Naive thymus-derived CD4-positive, alpha-beta T cell (primary cell): ENCODE measurements around the gene INS. TPM values are rescaled to one million over a fixed set of nuclear protein-coding genes. Genes with fewer than 3 reads are reported as not detected.

Source experiments
- ATAC-seq: fragments of 150-1000 bp; cut with Tn5 transposase; 2 replicates; pipeline ENCODE4 v1.10.0; 2021; ENCODE audit warnings: mild to moderate bottlenecking, moderate library complexity
- CTCF ChIA-PET: fragments of 350-600 bp; sonication (Branson Sonifier 250); formaldehyde crosslinking; loops from one replicate; lab custom pipeline; 2021; ENCODE audit warnings: antibody characterized with exemption; lab: Charles Lee
- POLR2A ChIA-PET: fragments of 350-600 bp; sonication (Branson Sonifier 250); formaldehyde crosslinking; loops from one replicate; lab custom pipeline; 2021; ENCODE audit warnings: antibody characterized with exemption, inconsistent platforms; lab: Charles Lee
- DNase-seq, 9 donors: peaks; one replicate each; pipeline versions ENCODE4 v3.0.0 to v3.0.0-alpha.2; 2020 to 2022; ENCODE audit warnings: mixed read lengths in 1 of 9
- H3K27ac ChIP-seq: one replicate; pipeline ENCODE4 v1.7.0; 2013; ENCODE audit warnings: mild to moderate bottlenecking, low read depth, low read length, moderate library complexity
- H3K27me3 ChIP-seq, 2 donors: one replicate each; pipeline ENCODE4 v1.7.0; 2013; ENCODE audit warnings: low read length in 2 of 2, mild to moderate bottlenecking in 2 of 2, moderate library complexity in 2 of 2; ENCODE audit not compliant: control insufficient read depth in 2 of 2, insufficient read depth in 2 of 2
- H3K36me3 ChIP-seq, 3 experiments: 1 replicate in 2 of 3; 2 replicates in 1 of 3; pipeline ENCODE4 v1.7.0; 2013; ENCODE audit warnings: low read length in 3 of 3, mild to moderate bottlenecking in 3 of 3, moderate library complexity in 1 of 3; ENCODE audit not compliant: insufficient read depth in 3 of 3, control insufficient read depth in 2 of 3
- H3K4me1 ChIP-seq, 2 donors: one replicate each; pipeline ENCODE4 v1.7.0; 2013; ENCODE audit warnings: low read length in 2 of 2, mild to moderate bottlenecking in 2 of 2, moderate library complexity in 1 of 2; ENCODE audit not compliant: control insufficient read depth in 2 of 2, insufficient read depth in 2 of 2
- H3K4me3 ChIP-seq: 2 replicates; pipeline ENCODE4 v1.7.0; 2013; ENCODE audit warnings: mild to moderate bottlenecking, low read length
- H3K9me3 ChIP-seq, 3 experiments: 1 replicate in 2 of 3; 2 replicates in 1 of 3; pipeline ENCODE4 v1.7.0; 2013; ENCODE audit warnings: low read length in 3 of 3; ENCODE audit not compliant: control insufficient read depth in 2 of 3
- H3K27ac Mint-ChIP-seq, 9 donors: one replicate each; pipeline ENCODE4 v1.8.0; 2020 to 2022; ENCODE audit warnings: mixed read lengths in 9 of 9, mild to moderate bottlenecking in 8 of 9, moderate library complexity in 5 of 9, inconsistent platforms in 2 of 9
- H3K27me3 Mint-ChIP-seq, 5 donors: one replicate each; pipeline ENCODE4 v1.8.0; 2021 to 2022; ENCODE audit warnings: mixed read lengths in 5 of 5, mild to moderate bottlenecking in 1 of 5
- H3K36me3 Mint-ChIP-seq, 5 donors: one replicate each; pipeline ENCODE4 v1.8.0; 2020 to 2022; ENCODE audit warnings: mixed read lengths in 5 of 5, mild to moderate bottlenecking in 3 of 5, inconsistent platforms in 1 of 5
- H3K4me1 Mint-ChIP-seq, 7 donors: one replicate each; pipeline ENCODE4 v1.8.0; 2020 to 2022; ENCODE audit warnings: mixed read lengths in 7 of 7, mild to moderate bottlenecking in 3 of 7, inconsistent platforms in 1 of 7
- H3K4me3 Mint-ChIP-seq, 10 donors: one replicate each; pipeline ENCODE4 v1.8.0; 2020 to 2022; ENCODE audit warnings: mild to moderate bottlenecking in 10 of 10, mixed read lengths in 10 of 10, moderate library complexity in 6 of 10, inconsistent platforms in 2 of 10
- H3K9me3 Mint-ChIP-seq, 11 donors: one replicate each; pipeline ENCODE4 v1.8.0; 2020 to 2022; ENCODE audit warnings: mixed read lengths in 11 of 11, mild to moderate bottlenecking in 4 of 11, inconsistent platforms in 1 of 11, moderate library complexity in 1 of 11
- intact Hi-C, 2 donors: fragments of 100-400 bp; cut with micrococcal nuclease; formaldehyde crosslinking; loops; one replicate each; pipeline ENCODE4 v1.15.1; 2023
- polyA plus RNA-seq, 2 donors: library from polyadenylated mRNA; unstranded; fragments of 300-500 nt; fragmentation: Illumina TruSeq; gene quantifications; one replicate each; pipeline ENCODE4 v1.2.3, GENCODE V29; 2021
- total RNA-seq, 6 experiments: library from RNA in 5 of 6; stranded (reverse) in 5 of 6; gene quantifications; 1 replicate in 5 of 6; 2 replicates in 1 of 6; pipeline ENCODE4 v1.2.3 and lab custom pipeline; 2021 to 2026

INS gene
- total and polyA plus RNA-seq, 7 experiments from 2014 or later = not detected

- DNase-seq (no peak), ATAC-seq (no peak)
- H3K27me3 Mint-ChIP-seq = peaks cover 0 to 8% (median 0%) of the 10 kb centered on the region in 5 donors
- Histone ChIP-seq H3K36me3 (no peaks in the 10 kb centered on the region), H3K4me1 (no peaks in the 10 kb centered on the region), H3K27ac (no peak overlapping the region), H3K4me3 (no peak overlapping the region), H3K9me3 (no peaks in the 10 kb centered on the region), H3K27me3 (no peaks in the 10 kb centered on the region)
- H3K4me3 Mint-ChIP-seq = peak overlapping the region in 1 of 10 donors; percentile 14
- intact Hi-C loops = no loop called here
- H3K36me3 Mint-ChIP-seq = no peaks in the 10 kb centered on the region
- POLR2A ChIA-PET = no interaction called here
- H3K4me1 Mint-ChIP-seq = no peaks in the 10 kb centered on the region
- H3K27ac Mint-ChIP-seq = no peak overlapping the region
- H3K9me3 Mint-ChIP-seq = no peaks in the 10 kb centered on the region
- CTCF ChIA-PET = interaction anchor here (0.7 to 1.8 kb wide), 3 partner anchors 140 to 365 kb away, joined by 3 to 9 read pairs (median 3); no protein-coding TSS in a partner anchor
Measured at GRCh38 chr11:2165571-2165970, 4.6 kb upstream of the INS start.

DNA sequence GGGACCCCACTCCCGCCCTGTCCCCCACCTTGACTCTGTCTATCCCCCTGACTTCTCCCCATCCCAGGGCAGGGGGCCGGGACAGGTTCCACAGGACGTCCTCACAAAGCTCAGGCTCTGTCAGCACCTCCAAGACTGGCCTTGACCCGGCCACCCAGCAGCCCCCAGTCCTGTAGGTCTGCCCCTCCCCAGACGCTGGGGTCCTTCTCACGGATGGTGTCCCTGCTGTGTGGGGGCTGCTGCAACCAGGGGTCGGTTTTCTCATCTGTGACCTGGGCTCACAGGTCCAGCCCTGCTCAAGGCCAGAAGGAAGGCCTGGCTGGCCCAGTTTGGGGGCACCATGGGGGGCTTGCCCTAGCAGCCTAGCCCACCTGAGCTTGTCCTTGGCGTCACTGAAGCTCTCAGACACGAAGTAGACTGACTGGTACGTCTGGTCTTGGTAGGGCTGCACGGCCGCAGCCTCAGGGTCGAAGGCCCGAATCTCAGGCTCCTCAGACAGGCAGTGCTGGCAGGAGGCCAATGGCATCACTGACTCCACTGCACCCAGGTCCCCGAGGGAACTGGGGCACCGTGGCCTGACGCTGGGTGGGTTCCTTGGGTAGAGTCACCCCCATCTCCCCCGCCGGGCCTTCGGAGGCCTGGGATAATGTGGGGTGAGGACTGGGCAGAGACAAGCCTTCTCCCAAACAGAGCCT, 4.0 kb upstream of the INS start:
- Mint-ChIP-seq H3K27me3 (peaks cover 0 to 8% (median 0%) of the 10 kb centered on the region in 5 donors), H3K9me3 (no peaks in the 10 kb centered on the region), H3K27ac (no peak overlapping the region), H3K4me3 (peak overlapping the region in 1 of 10 donors; percentile 14), H3K4me1 (no peaks in the 10 kb centered on the region), H3K36me3 (no peaks in the 10 kb centered on the region)
- Histone ChIP-seq H3K9me3 (no peaks in the 10 kb centered on the region), H3K27me3 (no peaks in the 10 kb centered on the region), H3K36me3 (no peaks in the 10 kb centered on the region), H3K4me3 (no peak overlapping the region), H3K4me1 (no peaks in the 10 kb centered on the region), H3K27ac (no peak overlapping the region)
- intact Hi-C loops = no loop called here
- ChIA-PET CTCF (interaction anchor here (0.7 to 2.3 kb wide), 5 partner anchors 11 to 366 kb away, joined by 3 to 9 read pairs (median 3); no protein-coding TSS in a partner anchor), POLR2A (no interaction called here)
- ATAC-seq (no peak), DNase-seq (no peak)

- DNase-seq = no peak
- H3K9me3 ChIP-seq = no peaks in the 10 kb centered on the region
- intact Hi-C loops = no loop called here
- POLR2A ChIA-PET = no interaction called here
- H3K4me1 ChIP-seq = no peaks in the 10 kb centered on the region
- H3K36me3 ChIP-seq = no peaks in the 10 kb centered on the region
- Mint-ChIP-seq H3K4me1 (no peaks in the 10 kb centered on the region), H3K36me3 (no peaks in the 10 kb centered on the region), H3K27ac (no peak overlapping the region), H3K27me3 (peaks cover 0 to 8% (median 0%) of the 10 kb centered on the region in 5 donors), H3K4me3 (no peak overlapping the region), H3K9me3 (no peaks in the 10 kb centered on the region)
- H3K27ac ChIP-seq = no peak overlapping the region
- H3K27me3 ChIP-seq = no peaks in the 10 kb centered on the region
- CTCF ChIA-PET = interaction anchor here (1.5 to 2.3 kb wide), 3 partner anchors 10 to 256 kb away, joined by 3 to 6 read pairs (median 4); no protein-coding TSS in a partner anchor
- H3K4me3 ChIP-seq = no peak overlapping the region
- no peak for ATAC-seq
Measured at GRCh38 chr11:2164081-2164480, 3.1 kb upstream of the INS start.

- ATAC-seq (no peak), DNase-seq (no peak)
- ChIA-PET POLR2A (no interaction called here), CTCF (interaction anchor here (1.5 to 2.3 kb wide), 3 partner anchors 10 to 256 kb away, joined by 3 to 6 read pairs (median 4); no protein-coding TSS in a partner anchor)
- Mint-ChIP-seq H3K27me3 (peaks cover 0 to 8% (median 0%) of the 10 kb centered on the region in 5 donors), H3K9me3 (no peaks in the 10 kb centered on the region), H3K4me1 (no peaks in the 10 kb centered on the region), H3K36me3 (no peaks in the 10 kb centered on the region), H3K4me3 (no peak overlapping the region), H3K27ac (no peak overlapping the region)
- Histone ChIP-seq H3K27me3 (no peaks in the 10 kb centered on the region), H3K4me3 (no peak overlapping the region), H3K27ac (no peak overlapping the region), H3K9me3 (no peaks in the 10 kb centered on the region), H3K36me3 (no peaks in the 10 kb centered on the region), H3K4me1 (no peaks in the 10 kb centered on the region)
- intact Hi-C loops = no loop called here
Measured at GRCh38 chr11:2163428-2163978, 2.5 kb upstream of the INS start.

GRCh38 chr11:2159536-2160413, 1.2 kb downstream of the INS start:
- Histone ChIP-seq H3K4me1 (no peaks in the 10 kb centered on the region), H3K36me3 (no peaks in the 10 kb centered on the region), H3K27me3 (no peaks in the 10 kb centered on the region), H3K9me3 (no peaks in the 10 kb centered on the region), H3K27ac (no peak overlapping the region), H3K4me3 (no peak overlapping the region)
- Mint-ChIP-seq H3K36me3 (no peaks in the 10 kb centered on the region), H3K9me3 (no peaks in the 10 kb centered on the region), H3K4me3 (no peak overlapping the region), H3K4me1 (no peaks in the 10 kb centered on the region), H3K27me3 (peaks cover 0 to 8% (median 0%) of the 10 kb centered on the region in 5 donors), H3K27ac (no peak overlapping the region)
- ChIA-PET CTCF (interaction anchor here (0.9 to 1.5 kb wide), 2 partner anchors 261 to 466 kb away, joined by 3 to 7 read pairs; no protein-coding TSS in a partner anchor), POLR2A (no interaction called here)
- no peak for DNase-seq
- ATAC-seq = no peak
- intact Hi-C loops = no loop called here

DNA sequence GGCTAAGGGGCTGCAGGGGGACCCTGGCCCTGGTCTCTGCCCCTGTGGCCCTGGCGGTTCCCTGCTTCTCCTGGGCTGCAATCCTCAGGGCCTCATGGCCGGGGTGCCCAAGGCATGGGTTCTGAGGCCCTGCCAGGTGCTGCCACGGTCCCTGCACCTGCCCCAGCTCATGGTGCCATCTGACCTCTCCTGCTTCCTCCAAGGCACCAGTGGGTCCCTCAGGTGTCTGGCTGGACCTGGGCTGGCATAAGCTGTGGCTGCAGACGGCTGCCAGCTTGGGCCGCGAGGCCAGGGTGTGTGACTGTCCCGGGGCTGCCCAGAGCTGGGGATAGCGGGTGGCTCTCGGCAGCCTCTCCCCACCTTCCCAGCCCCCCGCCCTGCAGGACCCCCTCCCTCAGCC, 2.0 kb downstream of the INS start:
- CTCF ChIA-PET = interaction anchor here (0.7 to 1.5 kb wide), 3 partner anchors 147 to 465 kb away, joined by 3 to 7 read pairs (median 5); no protein-coding TSS in a partner anchor

More for the DNA sequence above, 2.0 kb downstream of the INS start:
- H3K9me3 Mint-ChIP-seq = no peaks in the 10 kb centered on the region
- Histone ChIP-seq H3K36me3 (no peaks in the 10 kb centered on the region), H3K27ac (no peak overlapping the region), H3K9me3 (no peaks in the 10 kb centered on the region), H3K4me1 (no peaks in the 10 kb centered on the region), H3K4me3 (no peak overlapping the region), H3K27me3 (no peaks in the 10 kb centered on the region)
- no peak for DNase-seq
- no peak for ATAC-seq
- no peaks in the 10 kb centered on the region for H3K4me1 Mint-ChIP-seq
- intact Hi-C loops = no loop called here
- peaks cover 0 to 8% (median 0%) of the 10 kb centered on the region in 5 donors for H3K27me3 Mint-ChIP-seq
- H3K36me3 Mint-ChIP-seq = no peaks in the 10 kb centered on the region
- H3K27ac Mint-ChIP-seq = no peak overlapping the region
- POLR2A ChIA-PET = no interaction called here
- H3K4me3 Mint-ChIP-seq = no peak overlapping the region
